SK-N-SH (cell line): ENCODE results near the gene MYOM3.

ENCODE experiments used
- CHD2 ChIP-seq: fragments of 150-350 bp; IDR thresholded peaks from 2 replicates; pipeline ENCODE4 v1.6.1; 2018; ENCODE audit warnings: low read length; ENCODE audit not compliant: partially characterized antibody
- EZH2phosphoT487 ChIP-seq: fragments of 200-600 bp; sonication (generic); IDR thresholded peaks from 2 replicates; pipeline ENCODE4 v1.6.1; 2017; ENCODE audit warnings: low read depth, mixed run types, mild to moderate bottlenecking, antibody characterized with exemption, moderate library complexity, borderline replicate concordance
- GABPA ChIP-seq: IDR thresholded peaks from 2 replicates; pipeline ENCODE4 v1.4.0; 2012; ENCODE audit warnings: low read depth, mild to moderate bottlenecking
- MAX ChIP-seq: IDR thresholded peaks from 2 replicates; pipeline ENCODE4 v1.4.0; 2012; ENCODE audit warnings: low read depth
- MXI1 ChIP-seq: IDR thresholded peaks from 2 replicates; pipeline ENCODE4 v1.6.1; 2012; ENCODE audit warnings: mild to moderate bottlenecking, low read depth, low read length, improper control_type of control experiment
- NRF1 ChIP-seq: IDR thresholded peaks from 2 replicates; pipeline ENCODE4 v1.6.1; 2012; ENCODE audit warnings: low read depth, mild to moderate bottlenecking, low read length
- POLR2AphosphoS5 ChIP-seq: IDR thresholded peaks from 2 replicates; pipeline ENCODE4 v1.6.1; 2012; ENCODE audit warnings: low read depth, low read length
- RCOR1 ChIP-seq: fragments of 150-350 bp; IDR thresholded peaks from 2 replicates; pipeline ENCODE4 v1.6.1; 2017; ENCODE audit warnings: antibody characterized with exemption, low read length
- SMC3 ChIP-seq: IDR thresholded peaks from 2 replicates; pipeline ENCODE4 v1.6.1; 2012; ENCODE audit warnings: low read depth, low read length, improper control_type of control experiment
- TCF12 ChIP-seq: IDR thresholded peaks from 2 replicates; pipeline ENCODE4 v1.4.0; 2012
- ZBTB33 ChIP-seq: IDR thresholded peaks from 2 replicates; pipeline ENCODE4 v1.4.0; 2012; ENCODE audit warnings: low read depth, borderline replicate concordance
- TF ChIP-seq, protein P1 (sequence below): fragments of 200-600 bp; sonication (generic); IDR thresholded peaks from 2 replicates; pipeline ENCODE4 v1.6.1; 2017; ENCODE audit warnings: antibody characterized with exemption, mild to moderate bottlenecking, moderate library complexity
- TF ChIP-seq, protein P2 (sequence below): IDR thresholded peaks from 2 replicates; pipeline ENCODE4 v1.6.1; 2012; ENCODE audit warnings: mild to moderate bottlenecking, low read depth, low read length, moderate library complexity

DNA sequence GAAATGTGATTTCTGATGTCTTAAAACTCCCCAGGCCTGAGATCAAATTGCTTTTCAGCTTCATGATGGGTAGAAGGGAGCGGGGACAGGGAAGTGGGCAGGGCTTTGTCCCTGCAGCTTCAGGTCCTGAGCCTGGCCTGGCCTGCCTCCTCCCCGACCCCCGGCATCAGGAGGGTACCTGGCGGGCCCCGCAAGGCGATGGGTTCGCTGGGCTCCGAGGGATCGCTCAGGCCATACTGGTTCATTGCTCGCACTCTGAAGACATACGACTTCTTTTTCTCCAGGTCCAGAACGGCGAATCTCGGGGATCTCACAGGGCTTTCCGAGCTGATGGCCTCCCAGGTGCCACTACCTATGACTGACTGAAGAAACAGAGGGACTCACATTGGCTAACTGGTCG, 25.5 kb downstream of the MYOM3 start:
- no peak for TF ChIP-seq GABPA
- TF ChIP-seq, protein P1, sequence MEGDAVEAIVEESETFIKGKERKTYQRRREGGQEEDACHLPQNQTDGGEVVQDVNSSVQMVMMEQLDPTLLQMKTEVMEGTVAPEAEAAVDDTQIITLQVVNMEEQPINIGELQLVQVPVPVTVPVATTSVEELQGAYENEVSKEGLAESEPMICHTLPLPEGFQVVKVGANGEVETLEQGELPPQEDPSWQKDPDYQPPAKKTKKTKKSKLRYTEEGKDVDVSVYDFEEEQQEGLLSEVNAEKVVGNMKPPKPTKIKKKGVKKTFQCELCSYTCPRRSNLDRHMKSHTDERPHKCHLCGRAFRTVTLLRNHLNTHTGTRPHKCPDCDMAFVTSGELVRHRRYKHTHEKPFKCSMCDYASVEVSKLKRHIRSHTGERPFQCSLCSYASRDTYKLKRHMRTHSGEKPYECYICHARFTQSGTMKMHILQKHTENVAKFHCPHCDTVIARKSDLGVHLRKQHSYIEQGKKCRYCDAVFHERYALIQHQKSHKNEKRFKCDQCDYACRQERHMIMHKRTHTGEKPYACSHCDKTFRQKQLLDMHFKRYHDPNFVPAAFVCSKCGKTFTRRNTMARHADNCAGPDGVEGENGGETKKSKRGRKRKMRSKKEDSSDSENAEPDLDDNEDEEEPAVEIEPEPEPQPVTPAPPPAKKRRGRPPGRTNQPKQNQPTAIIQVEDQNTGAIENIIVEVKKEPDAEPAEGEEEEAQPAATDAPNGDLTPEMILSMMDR, result no peak
- no peak for TF ChIP-seq POLR2AphosphoS5
- no peak for TF ChIP-seq NRF1
- no peak for TF ChIP-seq CHD2
- TF ChIP-seq MAX, result no peak
- TF ChIP-seq, protein P2, sequence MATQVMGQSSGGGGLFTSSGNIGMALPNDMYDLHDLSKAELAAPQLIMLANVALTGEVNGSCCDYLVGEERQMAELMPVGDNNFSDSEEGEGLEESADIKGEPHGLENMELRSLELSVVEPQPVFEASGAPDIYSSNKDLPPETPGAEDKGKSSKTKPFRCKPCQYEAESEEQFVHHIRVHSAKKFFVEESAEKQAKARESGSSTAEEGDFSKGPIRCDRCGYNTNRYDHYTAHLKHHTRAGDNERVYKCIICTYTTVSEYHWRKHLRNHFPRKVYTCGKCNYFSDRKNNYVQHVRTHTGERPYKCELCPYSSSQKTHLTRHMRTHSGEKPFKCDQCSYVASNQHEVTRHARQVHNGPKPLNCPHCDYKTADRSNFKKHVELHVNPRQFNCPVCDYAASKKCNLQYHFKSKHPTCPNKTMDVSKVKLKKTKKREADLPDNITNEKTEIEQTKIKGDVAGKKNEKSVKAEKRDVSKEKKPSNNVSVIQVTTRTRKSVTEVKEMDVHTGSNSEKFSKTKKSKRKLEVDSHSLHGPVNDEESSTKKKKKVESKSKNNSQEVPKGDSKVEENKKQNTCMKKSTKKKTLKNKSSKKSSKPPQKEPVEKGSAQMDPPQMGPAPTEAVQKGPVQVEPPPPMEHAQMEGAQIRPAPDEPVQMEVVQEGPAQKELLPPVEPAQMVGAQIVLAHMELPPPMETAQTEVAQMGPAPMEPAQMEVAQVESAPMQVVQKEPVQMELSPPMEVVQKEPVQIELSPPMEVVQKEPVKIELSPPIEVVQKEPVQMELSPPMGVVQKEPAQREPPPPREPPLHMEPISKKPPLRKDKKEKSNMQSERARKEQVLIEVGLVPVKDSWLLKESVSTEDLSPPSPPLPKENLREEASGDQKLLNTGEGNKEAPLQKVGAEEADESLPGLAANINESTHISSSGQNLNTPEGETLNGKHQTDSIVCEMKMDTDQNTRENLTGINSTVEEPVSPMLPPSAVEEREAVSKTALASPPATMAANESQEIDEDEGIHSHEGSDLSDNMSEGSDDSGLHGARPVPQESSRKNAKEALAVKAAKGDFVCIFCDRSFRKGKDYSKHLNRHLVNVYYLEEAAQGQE, result no peak
- no peak for TF ChIP-seq ZBTB33
- TF ChIP-seq TCF12, result no peak
- no peak for TF ChIP-seq MXI1
- TF ChIP-seq RCOR1, result no peak
- no peak for TF ChIP-seq SMC3
- TF ChIP-seq EZH2phosphoT487, result no peak
